ENCODE data around the gene ATP7B.

DNA sequence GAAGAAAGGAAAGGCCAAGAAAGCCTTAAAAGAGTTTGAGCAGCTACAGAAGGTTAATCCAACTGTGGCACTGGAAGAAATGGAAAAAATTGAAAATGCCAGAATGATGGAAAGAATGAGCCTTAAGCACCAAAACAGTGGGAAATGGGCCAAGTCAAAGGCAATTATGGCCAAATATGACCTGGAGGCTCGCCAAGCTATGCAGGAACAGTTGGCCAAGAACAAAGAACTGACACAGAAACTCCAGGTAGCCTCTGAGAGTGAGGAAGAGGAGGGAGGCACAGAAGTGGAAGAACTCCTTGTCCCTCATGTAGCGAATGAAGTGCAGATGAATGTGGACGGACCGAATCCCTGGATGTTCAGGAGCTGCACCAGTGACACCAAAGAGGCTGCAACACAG lies 18.3 kb upstream of the ATP7B start:
- TF ChIP-seq, protein P1, sequence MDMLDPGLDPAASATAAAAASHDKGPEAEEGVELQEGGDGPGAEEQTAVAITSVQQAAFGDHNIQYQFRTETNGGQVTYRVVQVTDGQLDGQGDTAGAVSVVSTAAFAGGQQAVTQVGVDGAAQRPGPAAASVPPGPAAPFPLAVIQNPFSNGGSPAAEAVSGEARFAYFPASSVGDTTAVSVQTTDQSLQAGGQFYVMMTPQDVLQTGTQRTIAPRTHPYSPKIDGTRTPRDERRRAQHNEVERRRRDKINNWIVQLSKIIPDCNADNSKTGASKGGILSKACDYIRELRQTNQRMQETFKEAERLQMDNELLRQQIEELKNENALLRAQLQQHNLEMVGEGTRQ (IDR thresholded peaks at IDR 0.05; ENCODE audit: low read depth, low read length): no peak
- no peak for TF ChIP-seq SMC3 (IDR thresholded peaks at IDR 0.05; ENCODE audit: low read depth, low read length)
- TF ChIP-seq, protein P2, sequence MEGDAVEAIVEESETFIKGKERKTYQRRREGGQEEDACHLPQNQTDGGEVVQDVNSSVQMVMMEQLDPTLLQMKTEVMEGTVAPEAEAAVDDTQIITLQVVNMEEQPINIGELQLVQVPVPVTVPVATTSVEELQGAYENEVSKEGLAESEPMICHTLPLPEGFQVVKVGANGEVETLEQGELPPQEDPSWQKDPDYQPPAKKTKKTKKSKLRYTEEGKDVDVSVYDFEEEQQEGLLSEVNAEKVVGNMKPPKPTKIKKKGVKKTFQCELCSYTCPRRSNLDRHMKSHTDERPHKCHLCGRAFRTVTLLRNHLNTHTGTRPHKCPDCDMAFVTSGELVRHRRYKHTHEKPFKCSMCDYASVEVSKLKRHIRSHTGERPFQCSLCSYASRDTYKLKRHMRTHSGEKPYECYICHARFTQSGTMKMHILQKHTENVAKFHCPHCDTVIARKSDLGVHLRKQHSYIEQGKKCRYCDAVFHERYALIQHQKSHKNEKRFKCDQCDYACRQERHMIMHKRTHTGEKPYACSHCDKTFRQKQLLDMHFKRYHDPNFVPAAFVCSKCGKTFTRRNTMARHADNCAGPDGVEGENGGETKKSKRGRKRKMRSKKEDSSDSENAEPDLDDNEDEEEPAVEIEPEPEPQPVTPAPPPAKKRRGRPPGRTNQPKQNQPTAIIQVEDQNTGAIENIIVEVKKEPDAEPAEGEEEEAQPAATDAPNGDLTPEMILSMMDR (conservative IDR thresholded peaks at IDR 0.05; ENCODE audit: low read depth, low read length): no peak
- no peak for TF ChIP-seq POLR2A (IDR thresholded peaks at IDR 0.05; ENCODE audit: low read depth, low read length)

All from IMR-90 (cell line).